Neural cell (in vitro differentiated cells): ENCODE results near the gene TRIM46. TPM values are rescaled to one million over a fixed set of nuclear protein-coding genes. Genes with fewer than 3 reads are reported as not detected.

Experiments
- H2AFZ ChIP-seq: fragments of 200-600, 300-800 bp; sonication (generic), shearing (Covaris generic); 2 replicates; pipeline ENCODE4 v1.6.0; 2014; ENCODE audit warnings: low read depth, mild to moderate bottlenecking, antibody characterized with exemption, low read length, moderate library complexity
- H3F3A ChIP-seq: fragments of 200-600 bp; shearing (Covaris generic); 2 replicates; pipeline ENCODE4 v1.6.1; 2016; ENCODE audit warnings: mild to moderate bottlenecking, moderate library complexity, mixed read lengths, antibody characterized with exemption, low read length; ENCODE audit not compliant: insufficient read depth, poor library complexity, severe bottlenecking
- H3K27ac ChIP-seq: fragments of 200-600, 300-800 bp; sonication (generic), shearing (Covaris generic); 2 replicates; pipeline ENCODE4 v1.5.1; 2014; ENCODE audit warnings: mild to moderate bottlenecking, low read length, moderate library complexity
- H3K27me3 ChIP-seq: fragments of 300-800, 200-600 bp; sonication (generic), shearing (Covaris generic); 2 replicates; pipeline ENCODE4 v1.6.0; 2014; ENCODE audit warnings: mild to moderate bottlenecking, low read depth, low read length, moderate library complexity; ENCODE audit not compliant: insufficient read depth
- H3K36me3 ChIP-seq: fragments of 300-800, 200-600 bp; sonication (generic), shearing (Covaris generic); 2 replicates; pipeline ENCODE4 v1.5.1; 2014; ENCODE audit warnings: mild to moderate bottlenecking, antibody characterized with exemption, low read length, moderate library complexity; ENCODE audit not compliant: insufficient read depth
- H3K4me2 ChIP-seq: fragments of 300-800, 200-600 bp; sonication (generic), shearing (Covaris generic); 2 replicates; pipeline ENCODE4 v1.6.0; 2014; ENCODE audit warnings: mild to moderate bottlenecking, low read length
- H3K4me3 ChIP-seq: fragments of 300-800, 200-600 bp; sonication (generic), shearing (Covaris generic); 2 replicates; pipeline ENCODE4 v1.5.1; 2014; ENCODE audit warnings: mild to moderate bottlenecking, low read length, moderate library complexity
- H3K79me2 ChIP-seq: fragments of 200-600 bp; shearing (Covaris generic); replicated peaks from 2 replicates; pipeline ENCODE4 v1.6.0; 2014; ENCODE audit warnings: mild to moderate bottlenecking, low read length, moderate library complexity; ENCODE audit not compliant: insufficient read depth
- H3K9ac ChIP-seq: fragments of 300-800, 200-600 bp; sonication (generic), shearing (Covaris generic); 2 replicates; pipeline ENCODE4 v1.6.1; 2016; ENCODE audit warnings: mild to moderate bottlenecking, low read length, mixed read lengths
- H3K9me2 ChIP-seq: fragments of 200-600 bp; shearing (Covaris generic); 2 replicates; pipeline ENCODE4 v1.6.1; 2016; ENCODE audit warnings: mild to moderate bottlenecking, low read length, mixed read lengths; ENCODE audit not compliant: insufficient read depth
- H3K9me3 ChIP-seq: fragments of 200-600, 300-800 bp; sonication (generic), shearing (Covaris generic); 2 replicates; pipeline ENCODE4 v1.6.1; 2016; ENCODE audit warnings: mild to moderate bottlenecking, mixed run types, low read length, moderate library complexity, mixed read lengths
- H4K20me1 ChIP-seq: fragments of 200-600 bp; shearing (Covaris generic); 2 replicates; pipeline ENCODE4 v1.6.1; 2016; ENCODE audit warnings: mild to moderate bottlenecking, mixed run types; ENCODE audit not compliant: insufficient read depth
- CTCF ChIP-seq: fragments of 450-650 bp; IDR thresholded peaks from 2 replicates; pipeline ENCODE4 v1.5.1; 2014; ENCODE audit warnings: antibody characterized with exemption, mild to moderate bottlenecking, moderate library complexity; ENCODE audit not compliant: poor library complexity, severe bottlenecking
- EP300 ChIP-seq: fragments of 450-650 bp; conservative IDR thresholded peaks from 2 replicates; pipeline ENCODE4 v1.6.1; 2014; ENCODE audit warnings: antibody characterized with exemption, mild to moderate bottlenecking, moderate library complexity; ENCODE audit not compliant: poor library complexity, severe bottlenecking
- EZH2 ChIP-seq: fragments of 200-600, 300-800 bp; shearing (Covaris generic), sonication (generic); IDR thresholded peaks from 2 replicates; pipeline ENCODE4 v1.6.1; 2014; ENCODE audit warnings: antibody characterized with exemption, low read length, borderline replicate concordance, mild to moderate bottlenecking; ENCODE audit not compliant: insufficient read depth, poor library complexity, severe bottlenecking
- MXI1 ChIP-seq: fragments of 450-650 bp; conservative IDR thresholded peaks from 2 replicates; pipeline ENCODE4 v1.6.1; 2014; ENCODE audit warnings: antibody characterized with exemption, mild to moderate bottlenecking; ENCODE audit not compliant: poor library complexity, severe bottlenecking
- POLR2AphosphoS5 ChIP-seq: IDR thresholded peaks from 2 replicates; pipeline ENCODE4 v1.6.1; 2012
- RAD21 ChIP-seq: fragments of 450-650 bp; conservative IDR thresholded peaks from 2 replicates; pipeline ENCODE4 v1.6.1; 2014; ENCODE audit warnings: antibody characterized with exemption, mild to moderate bottlenecking, moderate library complexity
- REST ChIP-seq: IDR thresholded peaks from 2 replicates; pipeline ENCODE4 v1.6.1; 2012; ENCODE audit warnings: borderline replicate concordance
- SMC3 ChIP-seq: fragments of 450-650 bp; conservative IDR thresholded peaks from 2 replicates; pipeline ENCODE4 v1.6.1; 2014; ENCODE audit warnings: antibody characterized with exemption, mild to moderate bottlenecking, moderate library complexity; ENCODE audit not compliant: poor library complexity
- TAF1 ChIP-seq: IDR thresholded peaks from 2 replicates; pipeline ENCODE4 v1.6.1; 2012; ENCODE audit warnings: low read depth
- polyA minus RNA-seq: library from RNA; depleted of rRNA, polyadenylated mRNA; stranded (reverse); fragments of >200 nt; gene quantifications from 2 replicates; pipeline ENCODE4 v1.2.3, GENCODE V29; 2014
- polyA plus RNA-seq: library from polyadenylated mRNA; depleted of rRNA; stranded (reverse); fragments of >200 nt; gene quantifications from 2 replicates; pipeline ENCODE4 v1.2.3, GENCODE V29; 2014

The TRIM46 gene
- polyA plus RNA-seq (31.5 and 49.0 TPM in 2 replicates), polyA minus RNA-seq (38.0 and 38.7 TPM in 2 replicates)

GRCh38 chr1:155173478-155174323 lies at the start of gene TRIM46:
TRIM46 (plus strand) TSS chr1:155173849; CDS start chr1:155173967, 118 bp downstream.
- H3K4me3 ChIP-seq = peak within 1 kb of the TSS; percentile 93
- H3F3A ChIP-seq = peaks cover 5% of the 10 kb centered on the region
- H3K9me3 ChIP-seq = no peaks in the 10 kb centered on the region
- peak within 1 kb of the TSS; percentile 100 for H3K9ac ChIP-seq
- H2AFZ ChIP-seq = peak within 1 kb of the TSS; percentile 85
- H3K27ac ChIP-seq = peak within 1 kb of the TSS; percentile 99
- TF ChIP-seq MXI1 (peak; percentile 3), CTCF (no peak), TAF1 (peak; percentile 75), EZH2 (no peak), RAD21 (no peak), POLR2AphosphoS5 (peak; percentile 90), REST (peak; percentile 71), SMC3 (no peak), EP300 (no peak)
- H3K9me2 ChIP-seq = no peaks in the 10 kb centered on the region
- peaks cover 13% of the 10 kb centered on the region for H3K36me3 ChIP-seq
- H3K27me3 ChIP-seq = no peaks in the 10 kb centered on the region
- no peaks in the 10 kb centered on the region for H4K20me1 ChIP-seq
- peak within 1 kb of the TSS; percentile 91 for H3K4me2 ChIP-seq
- peaks cover 37% of the 10 kb centered on the region for H3K79me2 ChIP-seq

GRCh38 chr1:155124503-155125463 lies 48.9 kb upstream of the TRIM46 start:
- no peaks in the 10 kb centered on the region for H3K79me2 ChIP-seq
- H2AFZ ChIP-seq = no peak overlapping the region
- H3K9ac ChIP-seq = no peak overlapping the region
- H3K4me2 ChIP-seq = no peak overlapping the region
- H4K20me1 ChIP-seq = no peaks in the 10 kb centered on the region
- H3K27ac ChIP-seq = no peak overlapping the region
- H3K9me3 ChIP-seq = no peaks in the 10 kb centered on the region
- peaks cover 2% of the 10 kb centered on the region for H3F3A ChIP-seq
- H3K9me2 ChIP-seq = no peaks in the 10 kb centered on the region
- H3K27me3 ChIP-seq = peaks cover 48% of the 10 kb centered on the region
- H3K4me3 ChIP-seq = no peak overlapping the region
- TF ChIP-seq TAF1 = no peak
- no peak for TF ChIP-seq RAD21
- H3K36me3 ChIP-seq = no peaks in the 10 kb centered on the region
